Left forelimb (tissue), 1 donor: Measurements from ENCODE around the gene GPR153.

Experiments used
- DNase-seq: peaks from one replicate; pipeline ENCODE4 v3.0.0-alpha.2; 2018; ENCODE audit warnings: low spot score

The GPR153 gene

GRCh38 chr1:6200188-6200809 is 60.6 kb downstream of the GPR153 start:
- no peak for DNase-seq

- DNase-seq = peak; percentile 96
These were observed 61.4 kb downstream of the GPR153 start, which contains the start of gene RPL22 for GRCh38 chr1:6199298-6200187. Gene RPL22, minus strand, starts transcription at chr1:6199595. Its CDS starts 22 bp downstream, at chr1:6199573.

- no peak for DNase-seq
These were observed 62.1 kb downstream of the GPR153 start for GRCh38 chr1:6198646-6199297.

GRCh38 chr1:6197746-6198427 is 63.0 kb downstream of the GPR153 start:
- DNase-seq = no peak
